Muscle layer of duodenum (tissue), 2 donors: Measurements from ENCODE around the gene CD6.

Experiments
- H3K27ac ChIP-seq: one replicate; pipeline ENCODE4 v1.7.0; 2013; ENCODE audit warnings: mild to moderate bottlenecking, low read length
- H3K27me3 ChIP-seq: one replicate; pipeline ENCODE4 v1.7.0; 2013; ENCODE audit warnings: low read depth, mild to moderate bottlenecking, control low read depth, low read length
- H3K36me3 ChIP-seq, 2 donors: one replicate each; pipeline ENCODE4 v1.7.0; 2013; ENCODE audit warnings: low read length in 2 of 2, control low read depth in 1 of 2, mild to moderate bottlenecking in 1 of 2; ENCODE audit not compliant: insufficient read depth in 2 of 2, control insufficient read depth in 1 of 2
- H3K4me1 ChIP-seq, 2 donors: one replicate each; pipeline ENCODE4 v1.7.0; 2013; ENCODE audit warnings: low read length in 2 of 2, mild to moderate bottlenecking in 2 of 2, control low read depth in 1 of 2, moderate library complexity in 1 of 2; ENCODE audit not compliant: insufficient read depth in 2 of 2, control insufficient read depth in 1 of 2
- H3K4me3 ChIP-seq, 2 donors: one replicate each; pipeline ENCODE4 v1.7.0; 2013; ENCODE audit warnings: low read length in 2 of 2, low read depth in 1 of 2, mild to moderate bottlenecking in 1 of 2
- H3K9me3 ChIP-seq, 2 donors: one replicate each; pipeline ENCODE4 v1.7.0; 2013; ENCODE audit warnings: low read length in 2 of 2, control low read depth in 1 of 2, mild to moderate bottlenecking in 1 of 2; ENCODE audit not compliant: control insufficient read depth in 1 of 2
- donor health status: healthy.

Gene CD6

GRCh38 chr11:60971520-60971919 is at the start of gene CD6:
Gene CD6, plus strand, starts transcription at chr11:60971680. Its CDS starts 186 bp downstream, at chr11:60971866.
- no peaks in the 10 kb centered on the region for H3K27me3 ChIP-seq
- no peaks in the 10 kb centered on the region for H3K9me3 ChIP-seq
- H3K36me3 ChIP-seq: no peaks in the 10 kb centered on the region
- no peak within 1 kb of the TSS for H3K4me3 ChIP-seq
- no peaks in the 10 kb centered on the region for H3K4me1 ChIP-seq
- peak within 1 kb of the TSS; percentile 36 for H3K27ac ChIP-seq

GRCh38 chr11:60921777-60922335 is 49.6 kb upstream of the CD6 start:
- no peak overlapping the region for H3K27ac ChIP-seq
- peaks cover 19% of the 10 kb centered on the region for H3K27me3 ChIP-seq
- H3K4me1 ChIP-seq: peaks cover 5 to 39% of the 10 kb centered on the region in 2 donors
- peaks cover 31 to 37% of the 10 kb centered on the region in 2 donors for H3K36me3 ChIP-seq
- no peaks in the 10 kb centered on the region for H3K9me3 ChIP-seq
- H3K4me3 ChIP-seq: no peak overlapping the region

- H3K9me3 ChIP-seq: no peaks in the 10 kb centered on the region
- H3K4me1 ChIP-seq: peaks cover 5 to 36% of the 10 kb centered on the region in 2 donors
- H3K36me3 ChIP-seq: peaks cover 31 to 37% of the 10 kb centered on the region in 2 donors
- H3K27me3 ChIP-seq: peaks cover 19% of the 10 kb centered on the region
- H3K27ac ChIP-seq: no peak overlapping the region
- H3K4me3 ChIP-seq: no peak overlapping the region
Measured at GRCh38 chr11:60922906-60923305, 48.6 kb upstream of the CD6 start.

- peaks cover 5 to 36% of the 10 kb centered on the region in 2 donors for H3K4me1 ChIP-seq
- no peak overlapping the region for H3K4me3 ChIP-seq
- H3K27me3 ChIP-seq: peaks cover 19% of the 10 kb centered on the region
- no peaks in the 10 kb centered on the region for H3K9me3 ChIP-seq
- H3K27ac ChIP-seq: no peak overlapping the region
- peaks cover 31 to 37% of the 10 kb centered on the region in 2 donors for H3K36me3 ChIP-seq
Measured at GRCh38 chr11:60923326-60923725, 48.2 kb upstream of the CD6 start.

GRCh38 chr11:60923800-60924109 is 47.7 kb upstream of the CD6 start:
- Histone ChIP-seq H3K27me3 (peaks cover 19% of the 10 kb centered on the region), H3K4me1 (peaks cover 5 to 32% of the 10 kb centered on the region in 2 donors), H3K27ac (no peak overlapping the region), H3K4me3 (peak overlapping the region; percentile 39 to 61), H3K36me3 (peaks cover 31 to 37% of the 10 kb centered on the region in 2 donors), H3K9me3 (no peaks in the 10 kb centered on the region)

- Histone ChIP-seq H3K27ac (no peak within 1 kb of the TSS), H3K27me3 (peaks cover 19% of the 10 kb centered on the region), H3K4me3 (peak within 1 kb of the TSS; percentile 39 to 61), H3K9me3 (no peaks in the 10 kb centered on the region), H3K4me1 (peaks cover 4 to 27% of the 10 kb centered on the region in 2 donors), H3K36me3 (peaks cover 31 to 37% of the 10 kb centered on the region in 2 donors)
Measured at GRCh38 chr11:60924110-60924905, 47.2 kb upstream of the CD6 start, which contains the start of gene TMEM132A. Gene TMEM132A, plus strand, starts transcription at chr11:60924460. Its CDS starts 174 bp downstream, at chr11:60924634.

- H3K27ac ChIP-seq: no peak overlapping the region
Measured at GRCh38 chr11:60924906-60925853, 46.3 kb upstream of the CD6 start.

GRCh38 chr11:60925868-60926267 is 45.6 kb upstream of the CD6 start:
- Histone ChIP-seq H3K4me3 (no peak overlapping the region), H3K9me3 (no peaks in the 10 kb centered on the region), H3K27ac (no peak overlapping the region), H3K4me1 (peaks cover 0 to 18% of the 10 kb centered on the region in 2 donors), H3K27me3 (peaks cover 19% of the 10 kb centered on the region), H3K36me3 (peaks cover 21 to 23% of the 10 kb centered on the region in 2 donors)

More at GRCh38 chr11:60924906-60925853, 46.3 kb upstream of the CD6 start:
- Histone ChIP-seq H3K27me3 (peaks cover 19% of the 10 kb centered on the region), H3K4me3 (peak overlapping the region; percentile 7 to 61), H3K9me3 (no peaks in the 10 kb centered on the region), H3K4me1 (peaks cover 0 to 18% of the 10 kb centered on the region in 2 donors), H3K36me3 (peaks cover 27 to 30% of the 10 kb centered on the region in 2 donors)

- no peaks in the 10 kb centered on the region for H3K9me3 ChIP-seq
- H3K36me3 ChIP-seq: peaks cover 17 to 18% of the 10 kb centered on the region in 2 donors
- peaks cover 19% of the 10 kb centered on the region for H3K27me3 ChIP-seq
- no peak overlapping the region for H3K27ac ChIP-seq
- peaks cover 0 to 18% of the 10 kb centered on the region in 2 donors for H3K4me1 ChIP-seq
- H3K4me3 ChIP-seq: no peak overlapping the region
Measured at GRCh38 chr11:60926500-60926899, 45.0 kb upstream of the CD6 start.

- no peak overlapping the region for H3K27ac ChIP-seq
- no peaks in the 10 kb centered on the region for H3K9me3 ChIP-seq
- no peak overlapping the region for H3K4me3 ChIP-seq
- H3K27me3 ChIP-seq: peaks cover 19% of the 10 kb centered on the region
- H3K36me3 ChIP-seq: peaks cover 10 to 12% of the 10 kb centered on the region in 2 donors
- peaks cover 0 to 18% of the 10 kb centered on the region in 2 donors for H3K4me1 ChIP-seq
Measured at GRCh38 chr11:60927061-60927592, 44.4 kb upstream of the CD6 start.
